Stimulated activated naive CD8-positive, alpha-beta T cell treated with anti-CD3 and anti-CD28 coated beads, Interleukin-15, Interleukin-2, amounts not matched to agents 100 U/mL and 50 U/mL, for 24 hours (primary cell): ENCODE results near the gene PTX4.
A peak's percentile ranks its signal among the peaks of the same experiment; 100 is the strongest.
"Not testable (repeated sequence)": the region's sequence is repeated elsewhere in the genome, so short reads cannot be mapped to it uniquely, and the experiment has no call there.

ENCODE experiments used
- ATAC-seq: fragments of 150-1000 bp; cut with Tn5 transposase; one replicate; pipeline ENCODE4 v1.10.0; 2021
- DNase-seq: peaks from one replicate; pipeline ENCODE4 v3.0.0; 2021

Gene PTX4

DNA sequence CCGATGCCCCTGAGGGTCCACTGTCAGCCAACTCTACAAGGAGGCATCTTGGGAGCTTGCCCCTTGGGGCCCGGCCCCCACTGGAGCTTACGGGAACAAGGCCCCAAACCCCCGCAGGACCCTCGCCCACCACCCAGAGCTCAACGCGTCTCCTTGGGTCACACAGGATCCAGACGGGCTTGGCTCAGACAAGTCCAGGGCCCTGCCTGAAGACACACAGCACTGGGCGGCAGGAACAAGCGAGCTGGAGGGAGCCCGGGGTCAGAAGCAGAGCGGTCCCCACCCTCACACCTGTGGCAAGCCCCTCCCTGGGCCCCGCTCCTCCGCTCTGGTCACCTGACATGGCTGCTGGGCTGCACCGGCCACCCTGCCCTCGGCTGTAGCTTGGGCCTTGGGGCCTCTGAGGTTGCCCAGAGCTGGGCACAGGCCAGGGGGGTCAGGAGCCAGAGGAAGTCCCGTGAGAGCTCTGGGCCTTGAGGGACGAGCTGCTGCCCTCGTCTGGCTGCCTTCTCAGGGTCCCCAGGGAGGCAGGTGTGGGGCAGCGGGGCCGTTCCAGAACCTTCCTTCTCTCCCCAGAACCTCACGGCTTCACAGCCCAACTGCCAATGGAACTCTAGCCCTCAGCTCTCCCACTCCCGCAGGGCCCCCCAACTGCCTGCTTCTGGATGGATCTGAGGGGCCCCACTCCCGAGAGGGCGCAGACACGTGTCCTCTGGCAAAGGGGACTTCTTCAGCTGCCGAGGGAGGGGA, 44.6 kb downstream of the PTX4 start, which contains the start of gene CCDC154:
Gene CCDC154, minus strand, starts transcription at position 577 of the 750 bp plus-strand sequence. Its CDS starts 234 bp downstream, at position 343.
- no peak for DNase-seq
- no peak for ATAC-seq

DNA sequence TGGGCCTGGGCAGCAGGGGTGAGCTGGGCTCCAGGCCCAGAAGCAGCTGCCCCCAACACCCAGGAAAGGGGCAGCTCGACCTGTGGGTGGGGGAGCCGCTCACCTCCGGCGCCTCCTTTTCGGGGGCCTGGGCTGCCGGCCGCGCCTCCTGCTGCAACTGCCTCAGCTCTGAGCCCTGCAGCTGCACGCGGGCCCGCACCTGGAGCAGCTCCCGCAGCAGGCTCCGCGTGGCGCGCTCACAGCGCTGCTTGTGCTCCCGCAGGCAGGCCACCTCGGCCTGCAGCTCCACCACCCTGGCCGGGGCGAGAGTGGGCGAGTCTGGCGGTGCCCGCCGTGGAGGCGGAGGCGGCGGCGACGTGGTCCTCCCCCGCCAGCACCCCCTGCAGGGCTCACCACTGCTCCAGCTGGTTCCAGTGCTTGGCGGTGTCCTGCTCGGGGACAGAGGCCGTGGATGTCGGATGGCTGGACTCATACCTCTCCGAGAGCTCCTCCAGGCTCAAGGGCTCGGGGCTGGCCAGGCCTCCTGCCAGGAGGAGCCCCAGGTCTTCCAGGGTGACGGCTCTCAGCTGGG, 45.3 kb downstream of the PTX4 start:
- ATAC-seq (no peak), DNase-seq (no peak)

DNA sequence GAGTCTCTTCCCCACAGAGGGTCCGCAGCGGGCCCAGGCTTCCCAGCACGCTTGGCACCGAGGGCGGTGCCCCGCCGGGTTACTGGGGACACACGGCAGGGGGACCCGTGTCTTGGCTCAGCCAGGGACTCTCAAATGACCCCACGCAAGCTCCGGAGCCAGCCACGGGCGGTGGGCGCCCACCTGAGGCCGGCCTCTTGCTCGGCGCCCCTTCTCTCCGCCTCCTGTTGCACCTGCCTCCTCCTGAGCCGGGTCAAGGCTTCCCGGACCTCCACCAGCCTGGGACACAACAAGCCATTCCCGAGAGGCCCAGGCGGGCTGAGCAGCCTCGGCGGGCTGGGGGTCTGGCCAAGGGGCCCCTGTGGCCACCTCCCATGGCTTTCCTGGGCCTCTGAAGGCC, 46.0 kb downstream of the PTX4 start:
- ATAC-seq (no peak), DNase-seq (no peak)

DNA sequence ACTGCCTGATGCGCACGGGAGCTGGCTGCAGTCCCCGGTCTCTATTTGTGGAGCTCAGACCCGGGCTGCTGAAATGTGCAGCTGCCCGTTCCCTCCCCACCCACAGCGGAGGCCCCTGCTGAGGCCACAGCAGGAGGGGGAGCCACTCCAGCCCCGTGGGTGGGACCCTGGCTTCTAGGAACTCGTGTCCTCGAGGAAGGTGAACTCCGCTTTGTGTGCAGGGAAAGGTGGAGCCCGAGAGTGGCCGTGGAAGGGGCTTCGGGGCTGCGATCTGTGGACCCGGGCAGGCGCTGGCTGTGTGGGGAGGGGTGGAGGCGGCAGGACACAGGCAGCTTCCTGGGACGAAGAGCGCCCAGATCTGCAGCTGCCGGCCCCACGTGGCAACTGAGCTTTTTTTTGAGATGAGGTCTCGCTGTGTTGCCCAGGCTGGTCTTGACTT, 47.3 kb downstream of the PTX4 start:
- ATAC-seq (no peak), DNase-seq (no peak)

DNA sequence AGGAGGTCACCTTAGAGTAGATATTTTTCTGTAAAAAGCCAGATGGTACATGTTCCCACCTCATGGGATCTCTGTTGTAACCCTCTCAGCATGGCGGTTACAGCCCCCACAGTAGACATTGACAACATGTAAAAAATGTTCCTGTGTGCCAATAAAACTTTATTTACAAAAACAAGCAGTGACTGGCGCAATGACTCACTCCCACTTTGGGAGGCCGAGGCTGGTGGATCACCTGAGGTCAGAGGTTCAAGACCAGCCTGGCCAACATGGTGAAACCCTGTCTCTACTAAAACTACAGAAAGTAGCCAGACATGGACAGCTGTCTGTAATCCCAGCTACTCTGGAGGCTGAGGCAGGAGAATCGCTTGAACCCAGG, 49.1 kb downstream of the PTX4 start:
- not testable (repeated sequence) for ATAC-seq

DNA sequence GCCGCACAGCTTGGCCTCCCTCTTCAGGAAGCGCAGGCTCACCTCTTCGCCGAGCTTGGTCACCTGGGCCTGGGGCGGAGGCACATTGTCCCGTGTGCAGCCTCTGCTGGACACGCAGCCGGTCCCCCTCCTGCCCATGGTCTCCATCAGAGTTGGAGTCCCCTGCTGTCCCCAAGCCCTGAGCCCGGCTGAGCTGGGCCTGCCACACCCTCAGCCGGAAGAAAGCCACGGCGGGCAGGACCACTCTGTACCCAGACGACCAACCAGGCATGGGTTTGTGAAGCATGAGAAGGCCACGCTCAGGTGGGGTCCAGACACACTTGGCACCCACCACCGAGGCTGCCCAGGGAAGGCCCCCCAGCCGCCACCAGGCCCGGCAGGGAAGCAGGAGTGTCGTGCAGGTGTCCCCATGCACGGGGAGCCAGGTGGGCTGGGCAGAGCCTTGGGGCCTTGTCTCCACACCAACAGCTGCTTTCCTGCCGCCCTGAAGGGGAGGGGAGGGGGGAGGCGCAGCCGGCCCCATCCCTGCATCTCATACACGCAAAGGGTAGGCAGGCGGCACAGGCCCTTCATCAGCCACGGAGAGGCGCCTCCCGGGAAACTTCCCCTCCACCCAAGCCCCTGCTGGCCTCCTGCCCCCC, 49.6 kb downstream of the PTX4 start:
- no peak for ATAC-seq
- no peak for DNase-seq

More for the DNA sequence above, 49.1 kb downstream of the PTX4 start:
- not testable (repeated sequence) for DNase-seq

DNA sequence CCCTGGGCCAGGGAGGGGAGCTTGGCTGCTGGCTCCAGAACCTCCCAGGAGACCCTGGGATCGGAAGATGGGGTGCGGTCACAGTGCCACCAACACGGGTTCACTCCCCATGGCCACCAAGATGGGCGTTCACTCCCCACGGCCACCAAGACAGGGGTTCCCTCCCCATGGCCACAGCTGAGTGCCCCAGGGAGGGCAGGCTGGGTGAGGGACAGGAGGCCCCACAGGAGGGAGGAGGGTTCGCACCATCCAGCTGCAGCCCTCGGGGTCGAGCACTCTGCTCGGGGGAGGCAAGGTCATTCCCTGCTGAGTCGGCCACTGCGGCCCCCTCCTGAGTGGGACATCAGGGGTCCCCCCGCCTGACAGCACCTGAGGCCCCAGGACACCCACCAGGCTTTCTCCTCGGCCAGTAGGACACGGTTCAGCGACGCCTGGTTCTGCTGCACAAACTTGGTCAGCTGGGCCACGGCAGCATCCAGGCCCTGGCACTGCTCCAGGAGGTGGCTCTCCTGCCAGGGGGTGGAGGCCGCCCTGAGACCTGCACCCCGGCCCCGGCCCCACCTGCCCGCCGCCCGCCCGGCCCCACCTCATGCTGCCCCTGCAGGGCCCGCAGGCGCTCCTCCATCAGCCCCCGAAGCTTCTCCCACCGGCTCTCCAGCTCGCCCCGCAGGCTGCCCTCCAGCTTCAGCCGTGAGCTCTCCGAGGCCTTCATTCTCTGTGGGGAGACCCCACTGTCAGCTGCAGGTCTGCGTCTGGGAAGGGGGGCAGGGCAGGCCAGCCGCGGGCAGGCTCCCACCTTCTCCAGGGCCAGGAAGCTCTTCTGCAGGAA, 50.3 kb downstream of the PTX4 start:
- peak; percentile 5 for ATAC-seq
- no peak for DNase-seq

DNA sequence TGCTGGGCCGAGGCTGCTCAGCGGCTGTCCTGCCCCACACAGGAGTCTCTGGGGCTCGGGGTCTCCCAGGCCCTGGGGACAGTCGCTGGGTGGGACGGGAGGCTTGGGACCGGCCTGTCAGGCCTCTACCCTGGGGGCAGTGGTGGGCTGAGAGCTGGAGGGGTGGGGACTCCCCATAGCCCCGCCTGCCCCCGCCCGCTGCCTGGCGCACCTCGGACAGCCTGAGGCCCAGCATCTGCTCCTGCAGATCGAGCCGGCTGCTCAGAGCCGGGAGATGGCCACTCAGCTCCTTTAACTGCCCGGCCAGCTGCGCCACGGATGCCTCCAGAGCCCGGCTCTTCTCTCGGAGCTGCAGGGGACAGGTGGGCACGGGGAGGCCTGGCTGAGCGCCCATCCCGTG, 51.1 kb downstream of the PTX4 start:
- no peak for DNase-seq
- ATAC-seq: no peak

DNA sequence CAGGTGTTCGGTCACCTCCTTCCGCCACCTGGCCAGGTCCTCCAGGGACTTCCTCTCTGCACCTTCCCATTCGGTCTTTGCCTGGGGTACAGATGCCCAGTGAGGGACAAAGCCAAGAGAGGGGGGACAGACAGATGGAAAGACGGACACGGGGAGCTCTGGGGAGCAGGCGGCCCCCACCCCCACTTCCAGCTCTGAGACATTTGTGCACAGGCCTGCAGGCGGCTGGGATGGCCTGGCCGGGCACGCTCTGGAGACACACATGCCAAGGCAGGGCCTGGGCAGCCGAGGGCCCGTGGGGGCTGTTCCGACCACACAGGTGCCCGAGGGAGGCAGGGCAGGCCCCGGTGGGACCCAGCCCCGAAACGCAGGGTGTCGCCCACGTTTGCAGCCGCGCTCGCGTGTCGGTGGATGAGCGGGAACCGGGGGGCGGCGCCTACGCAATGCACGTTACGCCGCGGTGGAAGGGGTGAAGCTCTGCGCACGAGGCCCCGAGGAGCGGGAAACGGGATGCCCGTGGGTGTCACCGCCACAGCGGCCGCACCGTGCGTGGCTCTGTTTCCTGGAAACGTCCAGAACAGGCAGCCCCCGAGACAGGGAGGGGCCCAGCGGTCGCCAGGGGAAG, 51.9 kb downstream of the PTX4 start:
- ATAC-seq (no peak), DNase-seq (no peak)

DNA sequence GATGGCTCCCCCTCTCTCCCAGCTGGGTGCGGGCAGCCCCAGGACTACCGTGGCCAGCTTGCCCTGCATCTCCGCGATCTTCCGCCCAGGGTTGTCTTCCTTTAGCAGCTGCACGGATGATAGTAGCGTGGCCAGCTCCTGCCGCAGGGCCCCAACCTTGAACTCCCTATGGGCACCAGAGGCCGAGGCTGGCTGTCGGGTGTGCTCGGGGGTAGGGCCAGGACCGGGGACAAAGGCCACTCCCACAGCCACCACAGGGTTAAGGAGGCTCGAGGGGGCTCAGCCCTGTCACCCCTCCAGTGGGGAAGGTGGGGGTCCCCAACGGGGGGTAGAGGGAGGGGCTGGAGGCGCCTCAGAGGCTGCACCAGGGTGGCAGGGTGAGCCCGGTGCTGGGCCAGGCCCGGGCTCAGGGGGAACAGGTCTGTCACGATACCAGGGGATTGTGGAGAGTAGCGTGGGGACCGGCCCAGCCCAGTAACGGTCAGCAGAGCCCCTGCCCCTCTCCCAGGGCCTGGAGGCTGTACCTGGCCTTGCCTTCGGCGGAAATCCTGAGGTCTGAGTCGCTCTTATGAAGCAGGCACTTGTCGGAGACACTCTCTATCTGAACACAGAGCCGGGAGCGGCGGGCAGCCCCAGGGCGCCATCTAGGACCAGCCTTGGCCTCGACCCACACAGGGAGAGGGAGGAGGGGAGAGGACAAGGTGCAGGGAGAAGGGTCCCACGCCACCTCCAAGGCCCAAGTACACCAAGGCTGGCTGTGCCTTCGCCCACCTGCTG, 52.6 kb downstream of the PTX4 start:
- DNase-seq (no peak), ATAC-seq (no peak)
